H1 (cell line): Measurements from ENCODE around the gene MSI2. TPM values are rescaled to one million over a fixed set of nuclear protein-coding genes. Genes with fewer than 3 reads are reported as not detected.

ENCODE experiments used
- CTCF ChIA-PET: fragments of 300-600 bp; sonication (Branson Sonifier 250); formaldehyde crosslinking; loops from one replicate; lab custom pipeline; 2021; ENCODE audit not compliant: partially characterized antibody; lab: Charles Lee
- POLR2A ChIA-PET: fragments of 300-600 bp; sonication (Branson Sonifier 250); formaldehyde crosslinking; loops from one replicate; lab custom pipeline; 2021; ENCODE audit warnings: inconsistent platforms; ENCODE audit not compliant: partially characterized antibody; lab: Charles Lee
- DNase-seq, 2 experiments: peaks; one replicate each; pipeline versions ENCODE4 v3.0.0 to v3.0.0-alpha.2; 2010 to 2022; ENCODE audit warnings: low spot score in 2 of 2, low read depth in 1 of 2, mixed read lengths in 1 of 2
- FAIRE-seq: peaks from 2 replicates; lab custom pipeline; 2011; peaks lifted over from hg19 to GRCh38; lab: Jason Lieb, UNC
- H2AFZ ChIP-seq: 2 replicates; pipeline ENCODE4 v1.8.1; 2012; ENCODE audit warnings: low read length, inconsistent platforms
- H2AK5ac ChIP-seq: 2 replicates; pipeline ENCODE4 v1.6.1; 2013; ENCODE audit warnings: low read depth, low read length
- H2BK120ac ChIP-seq: replicated peaks from 2 replicates; pipeline ENCODE3; 2013; ENCODE audit warnings: low read depth, low read length, inconsistent platforms
- H2BK12ac ChIP-seq: 2 replicates; pipeline ENCODE4 v1.6.1; 2013; ENCODE audit warnings: low read depth, low read length
- H2BK15ac ChIP-seq: 2 replicates; pipeline ENCODE4 v1.6.1; 2013; ENCODE audit warnings: low read length
- H2BK20ac ChIP-seq: 2 replicates; pipeline ENCODE4 v1.6.1; 2013; ENCODE audit warnings: low read length
- H2BK5ac ChIP-seq: 2 replicates; pipeline ENCODE4 v1.6.1; 2013; ENCODE audit warnings: low read depth, low read length
- H3K14ac ChIP-seq: 2 replicates; pipeline ENCODE4 v1.6.1; 2013; ENCODE audit warnings: inconsistent platforms; ENCODE audit not compliant: insufficient read length
- H3K18ac ChIP-seq: 2 replicates; pipeline ENCODE4 v1.6.1; 2013; ENCODE audit warnings: low read length; ENCODE audit errors: extremely low read depth
- H3K23ac ChIP-seq: 2 replicates; pipeline ENCODE4 v1.6.1; 2013; ENCODE audit warnings: inconsistent platforms; ENCODE audit not compliant: insufficient read length
- H3K23me2 ChIP-seq: 2 replicates; pipeline ENCODE4 v1.6.1; 2013; ENCODE audit warnings: low read depth, low read length
- H3K27ac ChIP-seq: 2 replicates; pipeline ENCODE4 v1.6.1; 2011; ENCODE audit warnings: low read depth, low read length, inconsistent platforms
- H3K27me3 ChIP-seq, 4 experiments: replicated peaks in 1 of 4; 1 replicate in 1 of 4; 2 replicates in 3 of 4; pipeline versions ENCODE4 v1.6.1 to v1.8.1; 2011 to 2013; ENCODE audit warnings: low read length in 3 of 4, mild to moderate bottlenecking in 3 of 4, inconsistent platforms in 2 of 4, mixed read lengths in 2 of 4, moderate library complexity in 1 of 4; ENCODE audit not compliant: control insufficient read depth in 3 of 4, insufficient read depth in 3 of 4; ENCODE audit errors: extremely low read depth in 1 of 4
- H3K36me3 ChIP-seq, 4 experiments: 2 replicates each; pipeline versions ENCODE4 v1.6.1 to v1.8.1; 2011 to 2013; ENCODE audit warnings: mild to moderate bottlenecking in 4 of 4, low read length in 3 of 4, moderate library complexity in 2 of 4, control low read depth in 1 of 4, inconsistent platforms in 1 of 4; ENCODE audit not compliant: insufficient read depth in 4 of 4, control insufficient read depth in 2 of 4
- H3K4ac ChIP-seq: replicated peaks from 2 replicates; pipeline ENCODE3; 2013; ENCODE audit warnings: low read length, low read depth, mixed read lengths, inconsistent platforms; ENCODE audit not compliant: insufficient read length
- H3K4me1 ChIP-seq, 4 experiments: replicated peaks in 1 of 4; 1 replicate in 1 of 4; 2 replicates in 3 of 4; pipeline versions ENCODE4 v1.6.1 to v1.8.1; 2011 to 2013; ENCODE audit warnings: low read length in 3 of 4, inconsistent platforms in 2 of 4, mixed read lengths in 1 of 4; ENCODE audit not compliant: insufficient read depth in 4 of 4, control insufficient read depth in 3 of 4
- H3K4me2 ChIP-seq, 2 experiments: 2 replicates each; pipeline versions ENCODE4 v1.6.1 to v1.8.1; 2011 to 2013; ENCODE audit warnings: low read depth in 2 of 2, low read length in 2 of 2, control low read depth in 1 of 2, inconsistent platforms in 1 of 2, mild to moderate bottlenecking in 1 of 2; ENCODE audit not compliant: insufficient read depth in 1 of 2
- H3K4me3 ChIP-seq, 4 experiments: fragments of 200-600, 300-600 bp in 1 of 4; sonication (generic), shearing (Covaris generic), sonication (Bioruptor Twin) in 1 of 4; 2 replicates each; pipeline versions ENCODE4 v1.5.1 to v1.8.1; 2011 to 2016; ENCODE audit warnings: low read length in 4 of 4, low read depth in 3 of 4, control low read depth in 2 of 4, inconsistent platforms in 2 of 4, mild to moderate bottlenecking in 2 of 4, mixed read lengths in 1 of 4, moderate library complexity in 1 of 4; ENCODE audit not compliant: insufficient read depth in 2 of 4; ENCODE audit errors: extremely low read depth in 1 of 4
- H3K56ac ChIP-seq: replicated peaks from 2 replicates; pipeline ENCODE3; 2013; ENCODE audit warnings: low read depth, mild to moderate bottlenecking, mixed read lengths, low read length, inconsistent platforms; ENCODE audit not compliant: insufficient read length
- H3K79me1 ChIP-seq: 2 replicates; pipeline ENCODE4 v1.6.1; 2013; ENCODE audit warnings: low read depth, low read length, control low read depth
- H3K79me2 ChIP-seq, 2 experiments: 2 replicates each; pipeline versions ENCODE4 v1.6.1 to v1.8.1; 2012 to 2013; ENCODE audit warnings: low read length in 2 of 2, mild to moderate bottlenecking in 2 of 2, inconsistent platforms in 1 of 2; ENCODE audit not compliant: insufficient read depth in 2 of 2, control insufficient read depth in 1 of 2
- H3K9ac ChIP-seq, 4 experiments: replicated peaks in 1 of 4; 1 replicate in 1 of 4; 2 replicates in 3 of 4; pipeline versions ENCODE4 v1.6.1 to v1.8.1; 2011 to 2013; ENCODE audit warnings: low read depth in 3 of 4, low read length in 3 of 4, control low read depth in 2 of 4, mild to moderate bottlenecking in 2 of 4, moderate library complexity in 2 of 4, inconsistent platforms in 1 of 4; ENCODE audit errors: extremely low read depth in 1 of 4
- H3K9me3 ChIP-seq, 2 experiments: 2 replicates each; pipeline versions ENCODE4 v1.6.1 to v1.8.1; 2012 to 2013; ENCODE audit warnings: mild to moderate bottlenecking in 2 of 2, moderate library complexity in 2 of 2, control low read depth in 1 of 2, inconsistent platforms in 1 of 2, low read depth in 1 of 2, low read length in 1 of 2, mixed read lengths in 1 of 2; ENCODE audit not compliant: insufficient read depth in 2 of 2
- H4K20me1 ChIP-seq, 2 experiments: replicated peaks in 1 of 2; 2 replicates each; pipeline versions ENCODE3 to v1.8.1; 2011 to 2013; ENCODE audit warnings: inconsistent platforms in 2 of 2, low read length in 2 of 2, mild to moderate bottlenecking in 1 of 2; ENCODE audit not compliant: insufficient read depth in 2 of 2, control insufficient read depth in 1 of 2
- H4K5ac ChIP-seq: 2 replicates; pipeline ENCODE4 v1.6.1; 2013; ENCODE audit warnings: low read length, low read depth, mixed read lengths, inconsistent platforms; ENCODE audit not compliant: insufficient read length
- H4K8ac ChIP-seq: 2 replicates; pipeline ENCODE4 v1.8.0; 2013; ENCODE audit warnings: mild to moderate bottlenecking, moderate library complexity, low read length, inconsistent platforms; ENCODE audit not compliant: insufficient read depth; ENCODE audit errors: extremely low read depth
- H4K91ac ChIP-seq: replicated peaks from 2 replicates; pipeline ENCODE3; 2013; ENCODE audit warnings: low read length, mixed read lengths, inconsistent platforms; ENCODE audit not compliant: insufficient read length
- CREB1 ChIP-seq: IDR thresholded peaks from 2 replicates; pipeline ENCODE4 v1.6.1; 2012; ENCODE audit warnings: inconsistent platforms
- FOSL1 ChIP-seq: IDR thresholded peaks from 2 replicates; pipeline ENCODE4 v1.6.1; 2011; ENCODE audit warnings: mild to moderate bottlenecking, low read depth, low read length, moderate library complexity; ENCODE audit not compliant: insufficient read depth
- HDAC6 ChIP-seq: IDR thresholded peaks from one replicate; pipeline ENCODE4 v1.7.1; 2012; ENCODE audit warnings: low read depth, mild to moderate bottlenecking, inconsistent platforms, low read length, moderate library complexity
- KDM1A ChIP-seq: fragments of 200-600, 300-600 bp; sonication (generic); IDR thresholded peaks from 2 replicates; pipeline ENCODE4 v1.7.1; 2016; ENCODE audit warnings: mild to moderate bottlenecking, low read length, borderline replicate concordance
- MAX ChIP-seq: IDR thresholded peaks from 2 replicates; pipeline ENCODE4 v1.6.1; 2012; ENCODE audit warnings: inconsistent platforms
- NANOG ChIP-seq: IDR thresholded peaks from 2 replicates; pipeline ENCODE4 v1.6.1; 2011; ENCODE audit warnings: low read length, low read depth, mild to moderate bottlenecking, inconsistent platforms; ENCODE audit not compliant: insufficient read depth, poor library complexity, severe bottlenecking
- POLR2AphosphoS5 ChIP-seq: IDR thresholded peaks from 2 replicates; pipeline ENCODE4 v1.6.1; 2011; ENCODE audit warnings: low read depth, low read length
- RAD21 ChIP-seq, 2 experiments: IDR thresholded peaks in 1 of 2; conservative IDR thresholded peaks in 1 of 2; 2 replicates each; pipeline ENCODE4 v1.6.1; 2011; ENCODE audit warnings: low read depth in 2 of 2, low read length in 2 of 2, improper control_type of control experiment in 1 of 2, inconsistent platforms in 1 of 2, mild to moderate bottlenecking in 1 of 2, moderate library complexity in 1 of 2
- RBBP5 ChIP-seq: IDR thresholded peaks from 2 replicates; pipeline ENCODE4 v1.7.1; 2012; ENCODE audit warnings: low read depth, mild to moderate bottlenecking, inconsistent platforms, low read length, moderate library complexity, borderline replicate concordance
- RFX5 ChIP-seq: IDR thresholded peaks from 2 replicates; pipeline ENCODE4 v1.6.1; 2011; ENCODE audit warnings: low read depth, low read length, improper control_type of control experiment, borderline replicate concordance
- SIX5 ChIP-seq: IDR thresholded peaks from 2 replicates; pipeline ENCODE4 v1.6.1; 2011; ENCODE audit warnings: mild to moderate bottlenecking, low read depth, low read length
- TBP ChIP-seq: IDR thresholded peaks from 2 replicates; pipeline ENCODE4 v1.6.1; 2011; ENCODE audit warnings: low read depth, low read length, improper control_type of control experiment
- TCF12 ChIP-seq: IDR thresholded peaks from 2 replicates; pipeline ENCODE4 v1.6.1; 2011; ENCODE audit warnings: low read depth, mild to moderate bottlenecking, low read length
- TEAD4 ChIP-seq: IDR thresholded peaks from 2 replicates; pipeline ENCODE4 v1.6.1; 2012; ENCODE audit warnings: low read depth, low read length, inconsistent platforms, mixed read lengths
- WGBS, 2 experiments: shearing (Covaris generic) in 1 of 2; methylation state at CpG; one replicate each; pipeline versions ENCODE4 v1.1.6 to v1.1.7; 2013 to 2015; ENCODE audit warnings: low lambda C conversion rate in 2 of 2, mixed read lengths in 2 of 2, inconsistent platforms in 1 of 2, low coverage in 1 of 2, missing lambda C conversion rate in 1 of 2; ENCODE audit not compliant: insufficient replicate concordance in 2 of 2, insufficient coverage in 1 of 2, insufficient read length in 1 of 2; ENCODE audit errors: extremely low coverage in 1 of 2, missing lambda C conversion rate in 1 of 2; 5-methylcytosine and 5-hydroxymethylcytosine counted together
- polyA plus RNA-seq, 7 experiments: library from polyadenylated mRNA; depleted of rRNA in 3 of 7; stranded (reverse) in 5 of 7; unstranded in 2 of 7; fragments of >200 nt in 5 of 7; fragments of 200-250 nt in 2 of 7; gene quantifications; 1 replicate in 5 of 7; 2 replicates in 1 of 7; 4 replicates in 1 of 7; pipeline versions ENCODE4 v1.2.1 to v1.2.3, GENCODE V29; 2011 to 2013; ENCODE audit warnings: missing spikeins in 2 of 7, mixed read lengths in 2 of 7
- total RNA-seq: library from RNA; stranded (reverse); fragmentation: NEBNext Ultra II Directional; extraction: Animal tissue kit (Norgen Biotek cat#: 25700); gene quantifications from 2 replicates; pipeline ENCODE4 v1.2.1, GENCODE V29; 2021

The MSI2 gene
- total and polyA plus RNA-seq, 2 of the 8 experiments (the other 6 are each of a cell fraction or from before 2014, with no cell fraction given), result 36.7 to 80.6 TPM

GRCh38 chr17:57289130-57289529 is 32.8 kb downstream of the MSI2 start:
- Histone ChIP-seq H3K4me2 (no peak overlapping the region), H2BK120ac (no peak overlapping the region), H3K14ac (no peak overlapping the region), H3K9me3 (no peaks in the 10 kb centered on the region), H3K4me1 (peaks cover 9 to 37% (median 18%) of the 10 kb centered on the region in 4 experiments), H3K23me2 (no peaks in the 10 kb centered on the region), H4K5ac (no peak overlapping the region), H3K36me3 (no peaks in the 10 kb centered on the region; a peak in 2 of 8 replicates), H2BK15ac (no peak overlapping the region), H3K27ac (no peak overlapping the region), H4K20me1 (peaks cover 20 to 31% of the 10 kb centered on the region in 2 experiments), H2AFZ (no peak overlapping the region), H3K4me3 (no peak overlapping the region), H3K18ac (no peak overlapping the region), H2BK20ac (no peak overlapping the region), H2BK12ac (no peak overlapping the region), H3K79me1 (peaks cover 23% of the 10 kb centered on the region), H2AK5ac (no peak overlapping the region), H2BK5ac (no peak overlapping the region), H4K91ac (no peak overlapping the region), H3K79me2 (peaks cover 3 to 60% of the 10 kb centered on the region in 2 experiments), H3K4ac (no peak overlapping the region), H3K56ac (no peak overlapping the region), H3K27me3 (no peaks in the 10 kb centered on the region), H4K8ac (no peak overlapping the region), H3K23ac (no peak overlapping the region), H3K9ac (no peak overlapping the region)
- WGBS, 2 experiments, result 80% methylated on average over 5 of the region's 5 CpGs; no CpG with 5 or more reads in 1 of the 2 experiments
- ChIA-PET CTCF (interaction anchor here (0.7 to 2.0 kb wide), 8 partner anchors 10 to 930 kb away, joined by 3 to 6 read pairs (median 3); partner anchors contain the start of gene MKS1), POLR2A (interaction anchor here (0.7 to 2.3 kb wide), 5 partner anchors 11 to 285 kb away, joined by 3 to 10 read pairs (median 3); no protein-coding TSS in a partner anchor)
- DNase-seq (no peak), FAIRE-seq (no peak)
- TF ChIP-seq MAX, result no peak
- no peak for TF ChIP-seq TEAD4
- TF ChIP-seq TBP, result no peak
- no peak for TF ChIP-seq POLR2AphosphoS5
- TF ChIP-seq SIX5, result no peak
- no peak for TF ChIP-seq RFX5
- no peak for TF ChIP-seq NANOG
- TF ChIP-seq FOSL1, result no peak
- no peak for TF ChIP-seq KDM1A
- no peak for TF ChIP-seq RAD21 (IDR thresholded peaks at IDR 0.05 in 1 of 2, conservative IDR thresholded peaks at IDR 0.05 in 1 of 2; ENCODE audit: low read depth in 2 of 2, low read length in 2 of 2)
- TF ChIP-seq CREB1, result no peak
- TF ChIP-seq HDAC6, result no peak
- TF ChIP-seq RBBP5, result no peak
- TF ChIP-seq TCF12, result no peak
